Fibroblast of villous mesenchyme (primary cell): Measurements from ENCODE around the gene PLEKHD1. TPM values are rescaled to one million over a fixed set of nuclear protein-coding genes. Genes with fewer than 3 reads are reported as not detected.

Experiments used
- DNase-seq: peaks from one replicate; pipeline ENCODE4 v3.0.0-alpha.2; 2010; ENCODE audit warnings: low read depth
- H3K4me3 ChIP-seq: 2 replicates; pipeline ENCODE4 v1.5.1; 2011; ENCODE audit warnings: low read depth, mild to moderate bottlenecking, low read length
- CTCF ChIP-seq: IDR thresholded peaks from 2 replicates; pipeline ENCODE4 v1.5.1; 2012; ENCODE audit warnings: low read depth, mild to moderate bottlenecking, low read length; ENCODE audit not compliant: insufficient read depth
- total RNA-seq: library from RNA; depleted of rRNA; stranded (reverse); fragments of >200 nt; gene quantifications from 2 replicates; pipeline ENCODE4 v1.2.3, GENCODE V29; 2012

The PLEKHD1 gene
- total RNA-seq, 1 donor, result not detected

- TF ChIP-seq CTCF, result no peak
- DNase-seq, result no peak
Observed at GRCh38 chr14:69458350-69458749, 26.2 kb upstream of the PLEKHD1 start.

DNA sequence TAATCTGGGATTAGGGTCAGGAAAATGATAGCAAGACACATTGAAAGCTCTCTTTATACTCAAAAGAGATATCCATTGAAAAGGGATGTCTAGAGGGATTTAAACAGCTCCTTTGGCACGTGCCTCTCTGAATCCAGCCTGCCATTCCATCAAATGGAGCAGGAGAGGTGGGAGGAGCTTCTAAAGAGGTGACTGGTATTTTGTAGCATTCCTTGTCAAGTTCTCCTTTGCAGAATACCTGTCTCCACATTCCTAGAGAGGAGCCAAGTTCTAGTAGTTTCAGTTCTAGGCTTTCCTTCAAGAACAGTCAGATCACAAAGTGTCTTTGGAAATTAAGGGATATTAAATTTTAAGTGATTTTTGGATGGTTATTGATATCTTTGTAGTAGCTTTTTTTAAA lies 25.4 kb upstream of the PLEKHD1 start:
- H3K4me3 ChIP-seq, result no peak overlapping the region
- no peak for DNase-seq
- TF ChIP-seq CTCF, result no peak

More at GRCh38 chr14:69458350-69458749, 26.2 kb upstream of the PLEKHD1 start:
- no peak overlapping the region for H3K4me3 ChIP-seq

GRCh38 chr14:69460093-69460701 lies 24.3 kb upstream of the PLEKHD1 start:
- TF ChIP-seq CTCF, result peak; percentile 84
- peak; percentile 93 for DNase-seq
- H3K4me3 ChIP-seq, result no peak overlapping the region

- no peak for TF ChIP-seq CTCF
- no peak overlapping the region for H3K4me3 ChIP-seq
- DNase-seq, result peak; percentile 10
Observed at GRCh38 chr14:69464379-69464778, 20.1 kb upstream of the PLEKHD1 start.

GRCh38 chr14:69464829-69465228 lies 19.7 kb upstream of the PLEKHD1 start:
- no peak overlapping the region for H3K4me3 ChIP-seq
- DNase-seq, result peak; percentile 81
- TF ChIP-seq CTCF, result no peak

GRCh38 chr14:69468949-69469348 lies 15.6 kb upstream of the PLEKHD1 start:
- no peak overlapping the region for H3K4me3 ChIP-seq
- DNase-seq, result no peak
- TF ChIP-seq CTCF, result no peak

DNA sequence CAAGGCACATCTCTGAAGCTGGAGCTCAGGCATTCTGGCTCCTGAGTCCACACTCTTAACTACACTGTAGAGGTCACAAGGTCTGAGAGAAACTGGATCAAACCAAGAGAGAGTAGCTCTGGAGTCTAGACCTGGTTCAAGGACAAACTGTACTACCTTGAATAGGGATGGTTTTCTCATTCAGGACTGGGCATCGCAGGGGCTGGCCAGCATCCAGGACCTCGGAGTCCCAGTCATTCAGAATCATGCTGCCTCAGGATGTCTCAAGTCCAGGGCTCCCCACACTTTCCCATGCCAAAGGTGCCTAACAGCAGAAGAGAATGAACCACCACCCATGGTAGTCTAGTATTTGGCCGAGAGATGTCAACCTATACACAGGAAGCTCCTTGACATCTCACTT lies 13.1 kb upstream of the PLEKHD1 start:
- TF ChIP-seq CTCF, result no peak
- H3K4me3 ChIP-seq, result no peak overlapping the region
- no peak for DNase-seq
